ENCODE results near the gene PPM1L.
"Not testable (repeated sequence)": the region's sequence is repeated elsewhere in the genome, so short reads cannot be mapped to it uniquely, and the experiment has no call there.

Gene PPM1L
- long read RNA-seq, donor 1, result 0 reads
- long read RNA-seq, donor 2, result 0 reads
- long read RNA-seq, donor 3, result 0 reads
- long read RNA-seq, donor 4, result 0 reads
- long read RNA-seq, donor 5, result 0 reads
- long read RNA-seq, donor 6, partial matches to known transcripts, result 6 of 6 reads
- long read RNA-seq, donor 6, other reads (novel, unspliced or antisense), result 0 of 6 reads
- long read RNA-seq, donor 7, partial matches to known transcripts, result 5 of 5 reads
- long read RNA-seq, donor 7, other reads (novel, unspliced or antisense), result 0 of 5 reads
- long read RNA-seq, donor 8, partial matches to known transcripts, result 5 of 5 reads
- long read RNA-seq, donor 8, other reads (novel, unspliced or antisense), result 0 of 5 reads

DNA sequence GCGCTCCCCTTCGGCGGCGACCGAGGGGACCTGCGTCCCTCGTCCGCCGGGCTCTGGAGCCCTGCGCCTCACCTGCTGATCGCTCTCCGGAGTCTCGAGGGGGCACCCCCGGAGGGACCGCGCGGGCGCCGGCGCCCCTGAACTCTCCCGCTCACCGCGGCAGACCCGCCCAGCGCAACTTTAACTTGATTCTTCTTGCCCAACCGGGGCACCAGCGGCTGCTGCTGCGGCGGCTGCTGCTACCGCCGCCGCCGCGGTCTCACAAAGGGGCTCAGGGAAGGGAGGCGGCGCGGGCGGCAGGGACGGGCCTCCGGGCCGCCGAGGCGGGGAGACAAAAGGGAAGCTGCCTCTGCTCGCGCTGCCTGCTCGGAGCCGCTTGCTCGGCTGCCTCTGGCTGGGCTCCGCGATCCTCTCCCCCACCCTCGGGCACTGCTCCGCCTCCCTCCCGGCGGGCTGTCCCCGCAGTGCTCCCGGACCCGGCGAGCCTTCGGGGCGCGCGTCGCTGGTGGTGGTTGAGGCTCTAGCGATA is at the start of gene PPM1L:
TSS of gene PPM1L (plus strand) at position 456 of the 529 bp plus-strand sequence.
- DNase-seq, result peak; percentile 99

DNA sequence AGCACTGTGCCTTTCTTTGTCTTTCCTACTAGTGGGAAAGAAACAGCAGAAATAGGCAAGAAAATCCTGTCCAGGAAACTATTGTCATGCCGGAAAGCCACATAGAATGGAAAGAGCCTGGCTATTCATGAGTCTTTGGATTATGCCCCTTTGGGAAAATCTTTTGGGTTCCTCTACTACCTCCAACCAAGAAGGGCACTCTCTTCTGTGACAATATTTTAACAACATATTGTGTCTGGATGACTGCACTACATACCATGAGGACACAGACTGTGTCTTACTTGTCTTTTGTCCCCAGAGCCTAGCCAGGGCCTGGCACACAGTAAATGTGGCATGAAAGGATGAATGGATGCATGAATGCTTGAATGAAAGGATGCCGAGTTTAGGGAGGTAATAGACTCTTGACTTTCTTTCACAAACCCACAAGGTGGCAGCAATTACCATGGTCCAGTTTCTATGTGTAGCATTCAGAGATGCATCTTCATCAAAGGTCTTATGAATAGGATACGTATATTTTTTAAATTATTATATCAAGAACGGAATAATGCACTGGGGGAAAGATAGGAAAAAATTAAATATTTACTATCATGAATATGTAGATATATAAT is 48.7 kb upstream of the PPM1L start:
- DNase-seq, result no peak

DNA sequence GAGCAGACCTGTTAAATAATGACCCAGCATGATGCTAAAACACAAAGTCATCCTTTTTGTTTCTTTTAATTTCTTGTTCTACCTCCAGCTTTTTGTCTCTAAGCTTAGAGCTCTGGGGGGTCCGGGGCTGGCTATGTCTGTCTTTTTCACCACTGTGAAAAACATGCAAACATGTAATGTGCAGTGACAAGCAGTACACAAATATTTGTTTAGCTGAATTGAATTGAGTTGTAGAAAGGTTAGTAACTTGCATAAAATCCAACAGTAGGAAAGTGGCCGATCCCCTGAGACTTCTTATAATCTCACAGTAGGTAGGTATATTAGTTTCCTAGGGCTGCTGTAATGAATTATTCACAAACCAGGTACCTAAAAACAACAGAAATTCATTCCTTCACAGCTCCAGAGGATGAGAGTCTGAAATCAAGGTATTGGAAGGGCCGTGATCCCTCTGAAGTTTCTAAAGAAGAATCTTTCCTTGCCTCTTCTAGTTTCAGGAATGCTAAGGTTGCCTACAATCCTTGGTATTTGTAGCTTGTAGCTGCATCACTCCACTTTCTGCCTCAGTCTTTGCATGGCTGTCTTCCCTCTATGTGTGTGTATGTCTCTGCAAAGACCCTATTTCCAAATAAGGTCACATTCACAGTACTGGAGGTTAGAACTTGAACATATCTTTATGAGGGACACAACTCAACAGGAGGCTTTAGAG is 46.4 kb upstream of the PPM1L start:
- no peak for DNase-seq

DNA sequence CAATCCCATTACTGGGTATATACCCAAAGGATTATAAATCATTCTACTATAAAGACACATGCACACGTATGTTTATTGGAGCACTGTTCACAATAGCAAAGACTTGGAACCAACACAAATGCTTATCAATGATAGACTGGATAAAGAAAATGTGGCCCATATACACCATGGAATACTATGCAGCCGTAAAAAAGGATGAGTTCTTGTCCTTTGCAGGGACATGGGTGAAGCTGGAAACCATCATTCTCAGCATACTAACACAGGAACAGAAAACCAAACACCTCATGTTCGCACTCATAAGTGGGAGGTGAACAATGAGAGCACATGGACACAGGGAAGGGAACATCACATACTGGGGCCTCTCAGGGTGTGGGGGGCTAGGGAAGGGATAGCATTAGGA is 42.9 kb upstream of the PPM1L start:
- not testable (repeated sequence) for DNase-seq

DNA sequence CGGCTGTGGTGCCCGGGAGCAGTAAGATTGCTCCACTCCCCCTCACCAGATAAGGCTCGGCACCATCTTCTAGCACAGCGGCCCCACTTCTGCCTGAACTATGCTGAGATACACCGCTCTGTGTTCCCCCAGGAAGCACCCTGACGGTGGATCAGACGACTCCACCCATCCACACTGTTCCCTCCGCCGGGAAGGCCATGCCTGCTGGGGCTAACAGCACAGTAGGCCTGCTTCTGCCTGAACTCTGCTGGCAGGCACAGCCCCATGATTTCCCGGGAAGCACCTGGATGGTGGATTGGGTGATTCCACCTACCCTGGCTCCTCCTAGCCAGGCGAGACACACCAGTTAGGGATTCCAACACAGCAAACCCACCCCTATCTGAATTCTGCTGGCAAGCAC is 36.3 kb upstream of the PPM1L start:
- no peak for DNase-seq

DNA sequence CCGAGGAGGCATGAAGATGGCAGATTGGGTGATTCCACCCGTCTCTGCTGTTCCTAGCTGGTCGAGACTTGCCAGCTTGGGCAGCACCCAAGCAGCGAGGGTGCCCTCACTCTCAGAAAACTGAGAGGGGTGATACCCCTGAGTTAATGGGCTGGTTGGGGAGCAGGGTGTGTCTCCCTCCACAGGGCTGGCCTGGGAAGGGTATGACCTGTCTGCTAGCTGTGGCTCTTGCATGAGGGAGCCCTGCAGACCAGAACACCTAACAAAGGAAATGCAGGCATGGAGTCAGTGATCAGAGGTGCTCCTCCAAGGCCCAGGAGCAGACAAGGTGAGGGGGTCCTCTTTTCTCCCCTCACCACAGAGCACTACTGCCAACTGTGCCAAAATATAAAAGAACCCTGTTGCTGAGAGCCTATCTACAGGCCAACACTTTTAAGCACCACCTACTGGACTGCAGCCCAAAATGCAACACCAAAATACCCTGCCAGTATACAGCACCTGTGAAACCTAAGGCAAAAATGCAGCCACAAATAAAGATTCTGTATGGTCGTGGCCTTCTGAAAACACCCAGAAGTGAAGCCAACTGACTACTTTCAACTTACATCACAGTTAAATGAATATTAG is 35.8 kb upstream of the PPM1L start:
- no peak for DNase-seq

DNA sequence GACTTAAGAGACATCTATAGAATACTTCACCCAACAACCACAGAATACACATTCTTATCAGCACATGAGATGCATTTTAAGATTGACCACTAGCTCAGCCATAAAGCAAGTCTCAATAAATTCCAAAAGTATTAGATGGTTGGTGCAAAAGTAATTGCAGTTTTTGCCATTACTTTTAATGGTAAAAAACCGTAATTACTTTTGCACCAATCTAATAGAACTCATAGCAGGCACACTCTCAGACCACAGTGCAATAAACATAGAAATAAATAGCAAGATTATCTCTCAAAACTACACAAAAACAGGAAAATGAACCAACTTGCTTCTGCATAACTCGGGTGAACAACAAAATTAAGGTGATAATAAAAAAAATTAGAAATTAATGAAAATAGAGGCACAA is 33.7 kb upstream of the PPM1L start:
- no peak for DNase-seq

DNA sequence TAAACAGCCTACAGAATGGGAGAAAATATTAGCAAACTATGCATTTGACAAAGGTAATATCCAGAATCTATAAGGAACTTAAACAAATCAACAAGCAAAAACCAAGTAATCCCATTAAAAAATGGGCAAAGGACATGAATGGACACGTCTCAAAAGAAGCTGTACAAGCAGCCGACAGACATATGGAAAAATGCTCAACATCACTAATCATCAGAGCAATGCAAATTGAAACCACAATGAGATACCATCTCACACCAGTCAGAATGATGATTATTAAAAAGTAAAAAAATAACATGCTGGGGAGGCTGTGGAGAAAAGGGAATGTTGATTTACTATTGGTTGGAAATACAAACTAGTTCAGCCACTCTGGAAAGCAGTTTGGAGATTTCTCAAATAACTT is 30.7 kb upstream of the PPM1L start:
- DNase-seq, result no peak

DNA sequence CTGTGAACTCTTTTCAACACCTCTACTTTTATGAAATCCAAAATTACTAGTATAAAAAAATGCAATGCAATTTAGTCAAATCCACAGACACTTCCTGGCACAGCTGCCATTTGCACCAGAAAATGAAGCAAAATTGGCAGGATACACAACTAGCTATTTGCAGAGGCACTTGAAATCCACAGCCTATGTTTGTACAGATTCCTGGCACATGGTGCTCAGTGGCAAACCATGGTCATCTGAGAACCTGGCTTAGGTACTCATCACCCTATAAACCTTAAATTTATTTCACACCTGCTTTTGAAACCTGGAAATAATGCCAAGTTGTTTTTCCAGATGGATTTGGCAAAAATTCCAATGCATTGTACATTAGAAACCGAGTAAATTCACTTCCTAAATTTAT is 20.2 kb upstream of the PPM1L start:
- no peak for DNase-seq

DNA sequence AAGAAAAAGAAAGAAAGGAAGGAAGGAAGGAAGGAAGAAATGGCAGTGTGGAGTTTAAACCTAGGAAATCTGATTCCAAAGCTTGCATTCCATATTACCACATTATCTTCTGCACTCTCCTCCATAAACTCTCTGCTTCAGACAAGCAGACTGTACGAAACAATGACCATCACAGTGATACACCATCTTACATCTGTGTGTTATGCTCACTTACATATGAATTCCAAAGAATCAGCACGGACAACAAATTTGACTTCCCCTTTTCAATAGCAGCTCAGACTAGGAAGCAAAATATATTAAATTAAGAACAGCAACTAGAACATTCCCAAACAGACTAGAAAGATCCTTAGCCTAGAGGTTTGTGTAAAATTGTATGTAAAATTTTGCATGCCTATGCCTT is 18.0 kb upstream of the PPM1L start:
- no peak for DNase-seq

DNA sequence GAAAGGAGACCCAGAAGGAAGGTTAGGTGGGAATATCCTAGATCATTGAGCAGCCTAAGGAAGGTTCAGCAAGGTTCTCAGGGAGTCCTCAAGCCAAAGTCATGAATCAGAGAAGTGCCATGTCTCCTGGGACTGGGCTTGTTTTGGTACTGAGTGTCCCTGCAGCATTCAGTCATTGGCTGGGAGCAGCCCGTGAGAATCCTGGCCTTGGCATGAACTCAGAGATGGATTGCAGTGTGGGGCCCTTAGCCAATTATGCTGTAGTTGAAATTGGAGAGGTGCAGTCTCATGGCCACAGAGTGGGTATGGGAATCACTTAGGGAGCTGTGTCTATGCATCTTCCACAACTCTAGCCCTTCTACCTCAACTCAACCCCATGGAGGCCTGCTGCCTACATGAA is 17.0 kb upstream of the PPM1L start:
- DNase-seq, result no peak

DNA sequence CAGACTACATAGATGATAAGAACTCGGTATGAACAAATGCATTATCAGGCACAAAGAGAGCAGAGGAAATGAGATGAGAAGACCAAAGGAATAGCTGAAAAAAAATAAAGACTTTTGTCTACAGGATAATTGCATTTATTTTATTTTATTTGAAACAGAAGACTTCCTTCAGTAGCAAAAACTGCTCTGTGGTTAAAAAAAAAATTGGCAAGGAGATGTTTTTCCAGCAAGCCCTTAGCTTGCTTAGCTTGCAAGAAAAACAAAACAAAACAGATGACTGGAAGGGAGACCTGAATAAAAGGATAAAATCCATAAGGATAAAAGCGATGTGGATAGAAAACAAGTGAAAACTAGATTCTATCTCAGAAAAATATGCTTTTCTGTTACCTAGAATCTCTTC is 9.1 kb upstream of the PPM1L start:
- DNase-seq, result no peak

DNA sequence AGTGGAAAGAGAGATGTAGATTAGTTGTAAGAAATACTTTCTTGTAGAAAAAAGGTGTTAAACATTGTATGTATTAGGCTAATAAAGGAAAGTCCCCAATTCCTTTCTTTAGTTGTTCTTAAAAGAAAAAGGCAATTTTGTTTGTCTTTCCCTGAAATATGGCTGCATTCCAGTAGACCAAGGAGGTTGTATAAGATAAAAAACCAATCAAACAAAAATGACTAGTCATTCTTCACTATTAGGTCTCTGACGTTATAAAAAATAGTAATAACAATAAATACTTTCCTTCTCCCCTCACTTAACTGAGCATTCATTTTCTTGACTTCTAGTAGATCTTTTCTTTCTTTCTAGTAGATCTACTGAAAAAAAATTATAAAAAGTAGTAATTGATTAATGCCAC is 8.6 kb upstream of the PPM1L start:
- DNase-seq, result no peak

DNA sequence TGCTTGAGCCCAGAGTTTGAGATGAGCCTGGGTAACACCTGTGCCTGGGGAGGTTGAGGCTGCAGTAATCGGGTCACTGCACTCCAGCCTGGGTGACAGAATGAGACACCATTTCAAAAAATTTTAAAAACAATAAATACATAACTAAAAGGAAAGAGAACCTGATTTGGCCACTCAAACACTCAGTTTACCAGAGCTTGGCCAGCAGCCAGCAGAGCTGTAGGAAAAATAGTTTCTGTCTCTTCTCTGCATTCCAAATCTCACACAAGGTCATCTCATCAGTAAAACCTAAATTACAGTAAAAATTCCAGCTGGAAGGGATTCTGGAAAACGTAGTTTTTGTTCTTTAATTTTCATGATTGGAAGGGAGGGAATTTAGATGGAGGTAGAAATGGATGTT is 7.8 kb upstream of the PPM1L start:
- DNase-seq, result no peak

DNA sequence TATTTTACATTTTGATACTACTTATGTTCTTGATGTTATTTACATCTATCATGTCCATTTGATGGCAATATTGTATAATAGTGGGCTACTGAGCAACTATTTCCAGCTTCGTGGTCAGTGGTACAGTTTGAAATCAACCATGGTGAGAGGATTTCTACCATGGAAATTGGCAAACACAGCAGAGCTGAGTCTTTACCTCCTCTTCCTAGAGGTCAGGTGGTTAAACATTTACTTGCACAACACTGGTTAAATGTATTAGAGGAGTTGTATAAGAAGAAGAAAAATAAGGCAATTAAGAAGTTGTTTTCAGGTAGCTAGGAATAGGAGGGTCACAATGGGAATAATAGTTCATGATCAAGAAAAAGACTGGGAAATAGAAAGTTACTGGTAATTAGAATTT is 7.2 kb upstream of the PPM1L start:
- DNase-seq, result no peak

DNA sequence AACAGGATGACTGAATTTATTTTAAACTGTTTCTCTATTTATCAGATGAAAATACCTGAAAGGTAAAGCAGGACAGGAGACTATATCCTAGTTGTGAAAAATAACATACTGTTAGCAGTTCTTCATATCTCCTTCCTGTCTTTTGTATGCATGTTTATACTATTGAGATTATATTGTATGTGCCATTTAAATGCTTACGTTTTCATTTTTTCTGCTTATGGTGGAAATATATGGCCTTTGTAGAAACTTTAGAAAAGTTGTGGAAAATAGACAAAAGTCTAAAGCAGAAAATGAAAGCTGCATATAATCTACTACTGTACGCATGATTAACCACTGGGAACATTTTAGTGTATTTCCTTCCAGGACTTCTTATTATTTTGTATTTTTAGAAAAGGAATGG is 2.1 kb upstream of the PPM1L start:
- DNase-seq, result no peak

DNA sequence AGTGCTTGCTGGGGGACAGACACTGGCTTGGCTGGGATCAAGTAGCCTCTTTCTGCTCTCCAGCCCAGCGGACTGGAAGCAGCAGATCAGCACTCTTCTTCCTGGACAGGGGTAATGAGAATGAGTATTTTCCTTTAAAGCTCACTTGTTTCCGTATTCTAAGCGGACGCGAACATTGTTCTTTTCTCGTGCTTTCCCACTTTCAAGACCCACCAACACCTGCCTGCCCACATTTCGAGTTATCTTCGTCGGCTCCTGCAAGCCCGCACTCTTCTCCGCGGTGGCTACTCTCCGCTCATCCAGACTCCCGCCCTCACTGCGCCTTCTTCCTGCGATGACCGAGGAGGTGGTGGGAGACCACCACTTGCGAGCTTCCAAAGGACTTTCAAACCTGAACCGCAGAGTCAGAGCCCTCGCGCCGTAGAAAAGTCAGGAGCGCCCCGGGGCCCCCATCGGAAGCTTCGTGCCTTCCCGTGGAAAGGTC is 1.6 kb upstream of the PPM1L start:
- peak; percentile 87 for DNase-seq

DNA sequence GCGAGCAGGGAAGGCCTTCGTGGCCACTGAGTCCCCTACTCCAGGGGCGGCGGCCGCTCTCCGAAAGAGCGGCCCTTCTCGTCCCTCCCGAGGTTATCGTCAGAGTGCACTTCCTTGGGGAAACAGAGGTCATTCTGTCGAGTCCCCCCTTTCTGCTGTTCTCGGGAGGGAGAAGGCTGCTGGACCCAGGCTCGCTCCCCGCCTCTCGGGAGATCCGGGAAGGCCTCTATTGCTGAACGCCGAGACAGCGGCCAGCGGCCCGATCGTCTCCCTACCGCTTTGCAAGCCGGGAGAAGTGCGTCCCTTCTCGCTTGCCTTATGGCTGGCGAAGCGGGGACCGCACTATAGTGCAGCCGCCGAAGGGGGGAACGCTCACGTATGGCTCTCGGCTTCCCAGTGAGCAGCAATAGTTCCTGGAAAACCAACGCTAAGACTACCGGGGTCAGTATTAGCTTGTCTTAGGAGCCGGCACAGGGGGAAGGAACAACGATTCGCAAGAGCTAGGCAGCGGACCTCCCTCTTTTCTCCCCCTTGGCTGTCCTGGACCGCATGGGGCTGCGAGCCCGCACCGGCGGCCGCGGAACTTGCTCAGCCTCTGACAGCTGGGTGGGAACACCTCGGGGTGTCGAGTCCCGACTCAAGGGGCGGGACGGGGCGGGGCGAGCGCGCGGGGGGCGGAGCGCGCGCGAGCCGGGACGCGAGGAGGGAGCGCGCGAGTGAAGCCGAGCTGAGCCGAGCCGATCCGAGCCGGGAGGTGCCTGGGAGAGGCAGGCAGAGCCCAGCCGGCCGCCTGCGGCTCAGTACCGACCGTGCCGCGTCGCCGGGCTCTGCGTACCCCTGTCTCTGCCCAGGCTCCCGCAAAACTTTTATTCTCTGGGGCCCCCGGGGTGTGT is 930 bp upstream of the PPM1L start:
- DNase-seq, result peak; percentile 95

DNA sequence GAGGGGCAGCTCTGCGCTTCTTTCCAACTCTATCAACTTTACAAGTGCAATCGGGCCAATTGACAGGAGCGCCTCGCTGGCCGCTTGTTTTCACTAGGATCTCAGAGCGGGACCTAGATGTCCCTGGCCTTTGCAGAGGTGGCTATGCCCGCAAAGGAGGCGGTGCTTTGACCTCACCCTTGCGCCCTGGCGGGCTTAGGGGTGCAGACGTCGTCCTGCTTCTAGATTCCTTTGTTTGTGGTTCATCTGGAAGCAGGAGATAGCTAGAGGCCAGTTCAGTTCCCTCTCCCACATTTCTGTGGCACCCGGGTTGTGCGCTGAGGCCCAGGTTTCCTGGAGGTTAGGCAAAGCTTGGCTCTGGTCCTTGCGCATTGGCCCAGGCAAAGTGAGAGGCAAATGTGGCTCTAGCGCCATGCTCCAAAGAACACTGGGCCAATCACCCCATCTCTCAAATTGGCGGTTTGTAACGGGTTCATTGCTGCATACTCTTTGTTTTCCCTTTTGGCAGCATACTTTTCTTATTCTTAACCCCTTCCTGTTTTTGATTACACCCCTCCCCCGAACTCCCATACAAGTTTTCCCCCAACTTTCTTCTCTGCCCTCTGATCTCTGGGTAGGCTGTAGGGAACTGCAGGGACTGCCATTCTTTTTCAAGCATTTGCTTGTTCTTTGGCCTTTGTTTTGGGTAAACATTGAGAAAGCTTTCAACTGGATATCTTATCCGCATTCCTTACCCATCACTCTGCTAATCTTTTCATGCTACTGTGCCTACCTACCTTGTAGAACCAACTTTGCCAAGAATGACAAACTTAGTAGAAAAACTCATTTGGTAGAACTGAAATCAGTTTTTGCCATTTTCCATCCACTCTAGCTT is 1.4 kb downstream of the PPM1L start:
- peak; percentile 49 for DNase-seq

DNA sequence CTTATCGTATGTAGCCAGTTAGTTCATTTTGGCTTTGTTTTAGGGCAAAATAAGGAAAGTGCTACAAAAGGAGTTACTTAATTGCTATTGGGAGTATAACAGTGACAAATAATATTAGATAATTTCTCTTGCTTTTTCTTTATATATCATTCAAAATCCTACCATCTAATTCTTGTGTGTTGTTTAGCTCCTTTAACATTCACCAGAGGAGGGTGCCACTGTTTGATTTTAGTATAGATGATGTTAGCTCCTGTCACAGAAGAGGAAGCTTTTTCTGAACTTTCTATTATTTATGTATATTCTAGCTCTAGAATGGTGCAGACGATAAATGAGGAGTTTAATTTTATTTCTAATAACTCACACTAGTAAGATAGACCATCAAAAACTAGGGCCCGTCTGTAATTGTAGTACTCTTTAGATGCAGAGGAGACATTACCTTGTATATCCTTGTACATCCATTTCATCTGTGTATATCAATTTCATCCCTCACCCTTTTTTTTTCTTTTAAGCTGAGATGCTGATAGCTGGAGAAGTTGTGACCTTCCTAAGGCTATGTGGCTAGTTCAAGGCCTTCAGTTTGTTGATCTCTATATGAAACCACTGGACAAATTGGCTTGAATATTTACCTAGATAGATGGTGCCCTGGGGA is 3.0 kb downstream of the PPM1L start:
- DNase-seq, result no peak
